ENCODE measurements around the gene GALR3.
"Not testable (repeated sequence)": the region's sequence is repeated elsewhere in the genome, so short reads cannot be mapped to it uniquely, and the experiment has no call there.

The GALR3 gene

GRCh38 chr22:37823134-37823985 lies at the start of gene GALR3:
TSS of gene GALR3 (plus strand) at chr22:37823382. CDS start at chr22:37823407, 25 bp downstream.
- FAIRE-seq = no peak

- FAIRE-seq = no peak
Measured at GRCh38 chr22:37774728-37775127, 48.5 kb upstream of the GALR3 start.

- FAIRE-seq = no peak
Measured at GRCh38 chr22:37775785-37776638, 47.2 kb upstream of the GALR3 start.

GRCh38 chr22:37776639-37777005 lies 46.6 kb upstream of the GALR3 start:
- FAIRE-seq = no peak

- no peak for FAIRE-seq
Measured at GRCh38 chr22:37777122-37777687, 46.0 kb upstream of the GALR3 start.

GRCh38 chr22:37778370-37779009 lies 44.7 kb upstream of the GALR3 start:
- no peak for FAIRE-seq

GRCh38 chr22:37781434-37782059 lies 41.6 kb upstream of the GALR3 start:
- FAIRE-seq = no peak

- FAIRE-seq = no peak
Measured at GRCh38 chr22:37782340-37783168, 40.6 kb upstream of the GALR3 start.

GRCh38 chr22:37784829-37785495 lies 38.2 kb upstream of the GALR3 start:
- FAIRE-seq = no peak

- FAIRE-seq = no peak
Measured at GRCh38 chr22:37790234-37790633, 32.9 kb upstream of the GALR3 start.

GRCh38 chr22:37792494-37792893 lies 30.7 kb upstream of the GALR3 start:
- no peak for FAIRE-seq

- FAIRE-seq = no peak
Measured at GRCh38 chr22:37794376-37794775, 28.8 kb upstream of the GALR3 start.

- FAIRE-seq = no peak
Measured at GRCh38 chr22:37796079-37796478, 27.1 kb upstream of the GALR3 start.

GRCh38 chr22:37797259-37797658 lies 25.9 kb upstream of the GALR3 start:
- FAIRE-seq = not testable (repeated sequence)

GRCh38 chr22:37797874-37798500 lies 25.2 kb upstream of the GALR3 start:
- no peak for FAIRE-seq

- FAIRE-seq = not testable (repeated sequence)
Measured at GRCh38 chr22:37799979-37800378, 23.2 kb upstream of the GALR3 start.

- no peak for FAIRE-seq
Measured at GRCh38 chr22:37801946-37802309, 21.3 kb upstream of the GALR3 start.

- no peak for FAIRE-seq
Measured at GRCh38 chr22:37802310-37803194, 20.6 kb upstream of the GALR3 start.

- FAIRE-seq = no peak
Measured at GRCh38 chr22:37803195-37803638, 20.0 kb upstream of the GALR3 start.
